GM19455 (cell line): ENCODE data around the gene LRRK1.
A peak's percentile ranks its signal among the peaks of the same experiment; 100 is the strongest.

Source experiments
- ATAC-seq: cut with Tn5 transposase; IDR thresholded peaks from one replicate; pipeline ENCODE4 v1.9.1; 2021; ENCODE audit not compliant: unreplicated experiment

The LRRK1 gene

DNA sequence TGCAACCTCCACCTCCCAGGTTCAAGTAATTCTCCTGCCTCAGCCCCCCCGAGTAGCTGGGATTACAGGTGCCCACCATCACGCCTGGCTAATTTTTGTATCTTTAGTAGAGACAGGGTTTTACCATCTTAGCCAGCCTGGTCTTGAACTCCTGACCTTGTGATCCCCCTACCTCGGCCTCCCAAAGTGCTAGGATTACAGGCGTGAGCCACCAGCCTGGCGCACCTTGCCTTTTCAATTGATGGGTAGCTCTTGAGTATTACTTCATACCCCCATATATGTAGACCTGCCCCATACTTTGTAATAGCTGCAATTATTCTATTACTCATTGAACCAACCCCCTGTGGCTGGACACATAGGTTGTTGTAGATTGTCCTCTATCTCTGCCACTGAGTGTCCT is 101.3 kb downstream of the LRRK1 start:
- ATAC-seq = no peak

DNA sequence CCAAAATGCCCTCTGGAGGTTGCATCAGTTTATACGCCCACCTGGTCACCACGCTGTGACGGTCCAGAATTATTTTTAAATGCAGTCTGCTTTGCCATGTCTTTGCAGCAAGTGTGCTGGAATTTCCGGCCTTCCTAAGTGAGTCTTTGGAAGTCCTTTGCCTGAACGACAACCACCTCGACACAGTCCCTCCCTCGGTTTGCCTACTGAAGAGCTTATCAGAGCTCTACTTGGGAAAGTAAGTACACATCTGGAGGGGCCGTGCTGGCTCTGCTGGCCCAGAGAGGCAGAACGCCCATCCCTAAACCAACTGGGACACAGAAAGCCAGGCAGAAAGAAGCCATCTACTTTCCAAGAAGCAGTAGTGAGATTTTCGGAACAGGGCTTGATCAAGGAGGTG is 101.8 kb downstream of the LRRK1 start:
- no peak for ATAC-seq

DNA sequence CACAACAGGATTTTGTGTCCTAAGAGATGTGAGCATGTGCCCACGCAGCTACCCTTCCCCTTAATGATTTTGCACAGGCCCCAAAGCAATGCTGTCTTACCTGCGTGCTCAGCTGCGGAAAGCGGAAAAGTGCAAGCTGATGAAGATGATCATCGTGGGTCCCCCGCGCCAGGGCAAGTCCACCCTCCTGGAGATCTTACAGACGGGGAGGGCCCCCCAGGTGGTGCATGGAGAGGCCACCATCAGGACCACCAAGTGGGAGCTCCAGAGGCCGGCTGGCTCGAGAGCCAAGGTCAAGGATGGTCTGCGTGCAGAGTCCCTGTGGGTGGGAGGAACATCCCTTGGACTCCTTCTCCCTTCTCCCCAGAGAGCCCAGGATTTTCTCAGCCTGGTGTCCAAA is 103.1 kb downstream of the LRRK1 start:
- no peak for ATAC-seq

DNA sequence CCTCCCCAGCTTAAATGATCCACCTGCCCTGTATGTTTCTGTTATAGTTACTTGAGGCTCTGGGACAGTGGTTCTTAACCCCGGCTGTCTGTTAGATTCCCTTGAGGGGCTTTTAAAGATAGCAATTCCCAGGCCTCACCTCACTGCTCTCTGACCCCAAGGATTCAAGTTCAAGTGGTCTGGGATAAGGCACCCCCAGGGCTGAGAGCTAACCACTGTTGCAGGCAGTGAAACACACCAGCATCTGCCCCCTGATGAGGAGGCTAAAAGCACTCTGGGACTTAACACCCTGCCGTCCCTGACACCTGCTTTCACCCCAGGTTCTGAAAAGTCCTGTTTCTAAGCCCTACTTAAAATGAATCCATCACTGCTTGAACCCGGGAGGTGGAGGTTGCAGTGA is 103.7 kb downstream of the LRRK1 start:
- ATAC-seq = no peak

DNA sequence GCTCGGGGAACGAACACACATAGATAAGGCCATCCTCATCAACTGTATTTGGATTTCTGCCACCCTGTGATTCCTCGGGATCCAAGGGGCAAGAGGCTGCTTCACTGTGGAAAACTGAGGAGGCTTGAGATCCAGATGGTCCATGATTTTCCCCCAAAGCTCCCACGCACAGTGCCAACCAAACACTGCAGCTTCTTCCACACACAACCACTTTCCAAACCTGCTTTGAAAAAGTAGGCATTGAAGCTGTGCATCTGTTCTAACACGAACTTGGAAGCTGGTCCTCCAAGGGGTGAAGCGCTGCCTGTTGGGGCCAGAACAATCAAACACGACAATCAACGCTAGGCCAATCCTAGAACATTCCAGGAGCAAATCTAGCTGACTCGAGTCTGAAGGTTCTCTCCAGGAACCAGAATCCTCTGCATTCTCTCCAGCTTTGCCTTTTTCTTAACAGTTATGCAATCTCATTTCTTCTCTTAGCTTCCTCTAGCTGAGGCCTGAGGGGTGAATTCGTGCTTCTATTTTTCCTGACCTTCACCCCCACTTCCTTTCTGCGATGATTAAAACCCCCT is 104.4 kb downstream of the LRRK1 start:
- no peak for ATAC-seq

DNA sequence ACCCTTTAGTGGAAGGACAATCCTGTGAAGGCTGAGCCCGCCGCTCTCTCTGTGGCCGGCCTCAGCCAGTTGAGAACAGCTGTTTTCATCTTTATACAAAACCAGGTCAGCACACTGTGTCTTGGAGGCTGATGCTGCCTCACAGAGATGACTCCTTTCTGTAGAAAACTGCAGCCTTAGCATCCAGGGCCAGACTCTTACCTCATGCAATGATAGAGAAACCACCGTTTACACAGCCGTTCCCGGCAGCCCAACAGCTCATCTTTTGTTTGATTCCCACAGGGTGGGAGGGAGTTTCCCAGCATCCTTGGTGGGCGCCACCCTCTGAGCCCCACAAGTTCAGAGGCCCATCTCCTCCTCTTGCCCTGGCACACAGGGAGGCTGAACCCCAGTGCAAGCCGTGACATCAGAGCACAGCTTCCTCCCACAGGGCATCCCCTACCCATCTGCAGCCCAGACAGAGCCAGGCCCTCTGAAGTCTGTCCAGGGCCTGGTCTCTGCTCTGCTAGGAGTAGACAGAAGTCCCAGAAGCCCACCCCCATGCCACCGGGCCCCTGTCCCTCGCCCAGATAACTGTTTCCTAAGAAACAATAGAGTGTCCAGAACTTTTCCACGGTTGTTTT is 105.0 kb downstream of the LRRK1 start:
- ATAC-seq = no peak

DNA sequence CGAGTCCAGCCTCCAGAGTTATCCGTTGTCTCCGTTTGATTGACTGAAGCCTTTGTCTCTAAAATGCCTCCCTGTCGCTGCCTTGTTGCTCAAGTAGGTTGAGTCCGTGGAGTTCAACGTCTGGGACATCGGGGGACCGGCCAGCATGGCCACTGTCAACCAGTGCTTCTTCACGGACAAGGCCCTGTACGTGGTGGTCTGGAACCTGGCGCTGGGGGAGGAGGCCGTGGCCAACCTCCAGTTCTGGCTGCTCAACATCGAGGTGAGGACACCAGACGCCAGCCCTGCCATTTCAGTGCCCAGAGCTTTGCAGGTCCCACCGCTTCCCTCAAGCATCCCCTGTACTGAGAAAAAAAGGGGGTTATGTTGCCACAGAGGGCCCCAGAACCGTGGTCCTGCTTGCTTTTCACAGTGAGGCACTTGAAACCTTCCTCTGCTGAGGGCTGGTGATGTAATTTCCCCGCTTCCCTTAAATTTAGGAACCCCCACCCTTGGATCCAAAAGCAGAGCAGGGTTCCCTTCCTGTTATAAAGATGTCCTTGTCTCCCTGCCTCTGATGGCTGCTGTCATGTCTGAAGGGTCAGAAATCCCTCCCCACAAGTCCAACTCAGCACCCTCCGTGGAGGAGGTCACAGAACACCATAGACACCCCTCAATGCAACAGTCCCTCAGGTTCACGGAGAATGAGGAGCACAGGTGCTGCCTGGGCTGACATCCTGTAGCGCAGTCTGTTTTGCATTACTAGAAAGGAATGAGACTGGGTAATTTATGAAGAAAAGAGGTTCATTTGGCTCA is 105.7 kb downstream of the LRRK1 start:
- no peak for ATAC-seq

DNA sequence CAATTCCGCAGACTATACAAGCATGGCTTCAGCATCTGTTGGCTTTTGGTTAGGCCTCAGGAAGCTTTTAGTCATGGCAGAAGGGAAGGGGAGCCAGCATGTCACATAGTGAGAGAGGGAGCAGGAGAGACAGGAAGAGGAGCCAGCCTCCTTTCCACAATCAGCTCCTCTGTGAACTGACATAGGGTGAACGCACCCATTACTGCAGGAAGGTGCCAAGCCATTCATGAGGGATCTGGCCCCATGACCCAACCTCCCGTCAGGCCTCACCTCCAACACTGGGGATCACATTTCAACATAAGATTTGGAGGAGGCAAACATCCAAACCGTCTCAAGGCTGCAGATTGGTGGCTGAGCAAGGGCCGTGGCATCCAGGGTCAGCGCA is 106.3 kb downstream of the LRRK1 start:
- no peak for ATAC-seq

DNA sequence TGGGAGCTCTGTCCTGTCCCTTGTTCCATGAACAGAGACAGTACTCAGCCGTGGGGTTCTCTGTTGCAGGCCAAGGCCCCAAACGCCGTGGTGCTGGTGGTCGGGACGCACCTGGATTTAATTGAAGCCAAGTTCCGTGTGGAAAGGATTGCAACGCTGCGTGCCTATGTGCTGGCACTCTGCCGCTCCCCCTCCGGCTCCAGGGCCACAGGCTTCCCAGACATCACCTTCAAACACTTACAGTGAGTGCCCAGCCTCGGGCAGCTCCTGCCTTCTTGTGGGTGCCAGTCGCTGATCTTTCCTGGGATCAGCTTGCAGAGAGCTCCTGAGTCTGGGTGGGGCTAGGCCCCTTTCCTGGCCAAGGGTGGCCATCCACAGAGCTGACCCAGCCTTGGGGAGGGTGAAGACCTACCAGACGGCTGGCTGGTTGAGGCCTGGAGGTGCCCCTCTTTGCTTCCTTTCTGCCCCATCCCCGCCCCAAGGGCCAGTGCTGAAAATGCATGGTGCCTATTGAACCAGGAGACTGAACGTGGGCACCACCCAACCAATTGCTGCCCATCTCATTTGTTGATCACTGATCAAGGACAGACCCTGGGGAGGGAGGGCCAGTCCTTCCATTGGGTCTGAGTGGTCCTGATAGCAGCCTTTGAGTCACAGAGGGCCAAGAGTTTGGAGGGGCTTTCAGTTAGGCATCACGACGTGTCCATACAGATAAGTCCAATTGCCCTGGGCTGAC is 106.9 kb downstream of the LRRK1 start:
- no peak for ATAC-seq

DNA sequence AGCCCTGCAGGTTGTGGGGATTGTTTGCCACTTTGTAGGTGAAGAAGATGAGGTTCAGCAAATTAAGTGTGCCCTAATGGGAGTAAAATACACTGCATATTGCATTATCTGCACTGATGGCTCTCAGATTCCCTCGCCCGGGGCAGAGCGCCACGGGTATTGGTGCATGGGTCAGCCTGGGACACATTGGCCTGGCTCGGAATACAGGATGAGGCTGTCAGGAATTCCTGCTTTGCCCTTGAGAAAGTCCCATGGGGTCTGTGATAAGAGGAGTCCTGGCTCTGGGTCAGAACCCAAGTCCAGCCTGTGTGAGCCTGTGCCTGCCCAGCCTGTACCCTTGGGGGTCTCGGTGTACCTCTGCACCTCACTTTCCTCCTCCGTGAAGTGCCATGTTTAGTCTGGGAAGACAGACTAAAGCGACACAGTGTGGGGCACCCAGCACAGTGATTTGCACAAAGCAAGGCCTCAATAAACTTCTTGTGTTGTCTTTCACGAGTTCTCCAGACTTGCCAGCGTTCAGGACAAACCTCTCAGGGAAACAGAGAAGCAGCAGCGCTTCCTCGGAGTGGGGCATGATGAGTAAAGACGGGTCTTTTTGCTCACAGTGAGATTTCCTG is 107.6 kb downstream of the LRRK1 start:
- ATAC-seq = no peak

DNA sequence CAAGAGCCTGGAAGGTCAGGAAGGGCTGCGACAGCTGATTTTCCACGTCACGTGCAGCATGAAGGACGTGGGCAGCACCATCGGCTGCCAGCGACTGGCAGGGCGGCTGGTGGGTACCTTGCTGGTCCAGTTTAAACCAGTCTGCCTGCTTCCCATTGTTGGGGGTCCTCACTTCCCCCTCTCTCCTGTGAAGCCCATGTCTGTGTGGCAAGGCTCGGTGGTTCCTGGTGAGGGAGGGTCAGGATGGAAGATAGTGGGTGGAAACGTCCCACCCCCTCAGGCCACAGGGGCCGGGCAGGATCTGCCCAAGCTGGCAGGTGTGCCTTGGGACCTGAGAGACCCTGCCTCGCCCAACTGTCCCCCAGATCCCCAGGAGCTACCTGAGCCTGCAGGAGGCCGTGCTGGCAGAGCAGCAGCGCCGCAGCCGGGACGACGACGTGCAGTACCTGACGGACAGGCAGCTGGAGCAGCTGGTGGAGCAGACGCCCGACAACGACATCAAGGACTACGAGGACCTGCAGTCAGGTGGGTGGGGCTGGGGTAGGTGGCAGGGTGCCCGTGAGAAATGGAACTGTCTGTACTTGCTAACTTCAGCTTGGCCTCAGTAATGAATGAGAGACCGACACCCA is 108.2 kb downstream of the LRRK1 start:
- ATAC-seq = no peak

DNA sequence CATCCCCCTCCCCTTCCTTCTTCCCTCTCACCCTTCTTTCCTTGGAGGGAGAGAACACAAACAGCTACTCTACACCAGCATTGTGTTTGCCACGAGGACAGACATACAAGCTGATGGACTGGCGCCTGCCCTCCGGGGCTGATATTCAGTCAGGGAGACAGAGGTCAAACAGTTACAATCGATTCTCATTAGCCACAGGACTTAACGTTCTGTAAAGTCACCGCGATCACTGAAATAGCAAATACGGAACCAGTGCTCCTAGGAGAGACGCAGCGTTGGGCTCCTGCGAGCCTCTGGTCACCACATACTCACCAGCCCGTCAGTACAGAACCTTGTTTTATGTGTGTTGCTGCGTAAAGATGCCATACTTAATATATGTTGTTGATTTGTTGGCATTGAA is 108.8 kb downstream of the LRRK1 start:
- ATAC-seq = no peak

DNA sequence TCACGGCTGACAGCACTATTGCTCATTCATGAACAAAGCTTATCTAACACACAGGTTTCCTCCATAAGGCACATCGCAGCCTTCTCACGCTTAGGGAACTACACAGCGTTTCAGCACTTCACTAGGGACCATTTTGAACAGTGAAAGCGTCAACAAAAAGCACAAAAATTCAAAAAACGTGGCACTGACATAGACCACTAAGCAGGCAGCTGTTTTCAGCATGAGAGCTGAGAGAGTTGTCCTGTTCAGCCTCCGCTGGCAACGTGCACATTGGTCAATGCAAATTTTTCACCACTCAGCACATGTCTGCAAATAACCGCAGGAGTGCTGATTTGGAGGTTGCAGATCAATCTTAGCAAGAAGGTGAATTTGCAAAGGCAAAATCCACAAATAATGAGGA is 109.2 kb downstream of the LRRK1 start:
- ATAC-seq = no peak

DNA sequence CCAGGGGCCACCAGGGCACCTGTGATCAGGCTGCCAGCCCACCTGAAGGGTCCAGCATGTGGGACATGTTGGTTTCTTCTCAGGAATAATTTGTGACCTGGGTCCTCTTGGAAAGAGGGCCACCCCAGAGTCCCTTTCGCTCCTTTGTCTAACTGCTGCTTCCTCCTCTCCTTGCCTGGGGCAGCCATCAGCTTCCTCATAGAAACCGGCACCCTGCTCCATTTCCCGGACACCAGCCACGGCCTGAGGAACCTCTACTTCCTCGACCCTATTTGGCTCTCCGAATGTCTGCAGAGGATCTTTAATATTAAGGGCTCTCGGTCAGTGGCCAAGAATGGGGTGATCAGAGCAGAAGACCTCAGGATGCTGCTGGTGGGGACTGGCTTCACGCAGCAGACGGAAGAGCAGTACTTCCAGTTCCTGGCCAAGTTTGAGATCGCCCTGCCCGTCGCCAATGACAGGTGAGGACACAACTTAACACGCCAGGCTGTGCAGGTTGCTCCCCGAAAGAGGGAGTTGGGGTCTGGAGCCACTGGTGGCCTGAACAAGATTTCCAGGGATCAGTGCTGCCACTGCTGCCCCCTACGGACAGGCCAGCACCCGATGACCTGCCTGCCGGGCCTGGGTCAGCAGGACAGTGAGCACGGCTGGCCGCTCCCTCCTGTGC is 109.7 kb downstream of the LRRK1 start:
- ATAC-seq = no peak

DNA sequence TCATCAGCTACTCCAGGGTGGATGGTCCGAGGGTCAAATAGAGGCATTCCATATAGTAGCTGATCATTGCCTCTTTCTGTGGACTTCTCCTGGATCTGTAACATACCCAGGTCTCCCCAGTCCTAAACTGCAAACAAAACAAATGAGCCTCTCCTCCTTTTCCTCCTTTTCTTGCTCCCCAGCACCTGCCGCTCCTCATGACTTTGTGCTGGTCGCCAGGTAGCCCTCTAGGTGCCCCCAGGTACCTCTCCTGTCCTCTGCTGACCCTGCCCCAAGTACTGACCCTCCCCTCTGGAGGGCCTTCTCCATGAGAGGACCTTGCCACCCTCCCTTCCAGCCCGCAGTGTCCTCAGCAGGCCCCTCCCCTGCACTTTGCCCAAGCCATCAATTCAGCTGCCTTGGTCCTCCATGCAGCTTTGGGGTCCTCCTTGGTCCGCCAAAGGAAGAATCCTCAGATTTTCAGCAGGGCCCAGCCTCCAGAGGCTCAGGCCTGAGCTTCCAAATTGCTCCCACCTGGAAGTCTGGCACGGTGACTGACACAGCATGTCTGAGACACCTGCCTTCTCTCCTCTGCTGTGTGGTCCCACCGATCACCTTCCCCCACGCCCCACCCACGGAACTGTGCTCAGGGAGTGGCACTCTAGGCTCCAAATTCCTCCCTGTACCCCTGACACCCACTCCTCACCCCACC is 111.0 kb downstream of the LRRK1 start:
- no peak for ATAC-seq

DNA sequence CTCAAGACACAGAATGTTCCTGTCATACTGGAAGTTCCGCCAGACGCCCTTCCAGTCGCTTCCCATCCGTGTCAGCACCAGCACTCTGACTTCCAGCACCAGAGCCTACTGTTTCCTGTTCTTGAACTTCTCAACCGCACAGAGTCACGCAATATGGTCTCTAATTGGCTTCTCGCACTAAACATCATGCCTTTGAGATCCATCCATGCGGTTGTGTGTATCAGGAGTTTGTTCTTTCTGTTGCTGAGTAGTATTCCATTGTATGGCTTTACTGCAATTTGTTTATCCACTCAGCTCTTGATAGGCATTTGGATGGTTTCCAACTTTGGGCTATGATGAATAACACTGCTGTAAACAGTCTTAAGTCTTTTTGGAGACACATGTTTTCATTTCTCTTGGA is 112.1 kb downstream of the LRRK1 start:
- no peak for ATAC-seq

DNA sequence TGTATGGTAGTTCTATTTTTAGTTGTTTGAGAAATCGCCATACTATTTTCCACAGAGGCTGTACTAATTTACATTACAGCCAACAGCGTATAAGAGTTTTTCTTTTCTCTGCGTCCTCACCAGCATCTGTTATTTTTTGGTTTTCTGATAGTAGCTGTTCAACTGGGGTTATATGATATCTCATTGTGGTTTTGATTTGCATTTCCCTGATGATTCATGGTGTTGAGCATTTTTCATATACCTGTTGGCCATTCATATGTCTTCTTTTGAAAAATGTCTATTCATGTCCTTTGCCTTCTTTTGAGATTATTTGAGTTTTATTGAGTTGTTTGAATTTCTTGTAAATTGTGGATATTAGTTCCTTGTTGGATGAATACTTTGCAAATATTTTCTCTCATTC is 114.6 kb downstream of the LRRK1 start:
- no peak for ATAC-seq

DNA sequence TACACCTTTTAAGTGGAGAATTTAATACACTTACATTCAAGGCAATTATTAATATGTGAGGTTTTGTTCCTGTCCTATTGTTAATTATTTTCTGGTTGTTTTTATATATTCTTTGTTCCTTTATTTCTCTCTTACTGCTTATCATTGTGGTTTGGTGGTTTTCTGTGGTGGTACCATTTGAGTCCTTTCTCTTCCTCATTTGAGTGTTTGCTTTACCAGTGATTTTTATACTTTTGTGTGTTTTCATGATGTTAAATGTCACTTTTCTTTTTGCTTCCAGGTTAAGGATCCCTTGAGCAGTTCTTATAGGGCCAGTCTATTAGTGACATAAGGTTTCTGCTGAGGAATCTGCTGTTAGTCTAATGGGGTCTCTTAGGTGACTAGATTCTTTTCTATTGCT is 116.5 kb downstream of the LRRK1 start:
- peak; percentile 67 for ATAC-seq

DNA sequence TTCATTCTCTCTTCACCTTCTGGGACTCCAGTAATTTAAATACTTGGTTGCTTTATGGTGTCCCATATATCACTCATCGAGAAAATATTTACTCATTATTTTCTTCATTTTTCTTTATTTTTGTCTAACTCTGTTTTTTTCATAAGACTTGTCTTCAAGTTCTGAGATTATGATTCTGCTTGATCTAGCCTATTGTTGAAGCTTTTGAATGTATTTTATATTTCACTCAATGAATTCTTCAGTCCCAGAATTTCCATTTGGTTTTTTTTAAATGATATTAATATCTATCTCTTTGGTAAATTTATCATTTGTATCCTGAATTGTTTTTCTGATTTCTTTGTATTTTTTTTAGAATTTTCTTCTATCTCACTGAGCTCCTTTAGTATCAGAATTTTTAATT is 117.0 kb downstream of the LRRK1 start:
- no peak for ATAC-seq
